K562 (cell line): ENCODE measurements around the gene HIVEP1. TPM values are rescaled to one million over a fixed set of nuclear protein-coding genes. Genes with fewer than 3 reads are reported as not detected.
A peak's percentile ranks its signal among the peaks of the same experiment; 100 is the strongest.

Source experiments
- CCAR2 ChIP-seq: fragments of 200-400 bp; formaldehyde crosslinking; IDR thresholded peaks from 2 replicates; pipeline ENCODE4 v1.6.1; 2017; ENCODE audit warnings: mild to moderate bottlenecking, low read depth, low read length
- CHD2 ChIP-seq: IDR thresholded peaks from 2 replicates; pipeline ENCODE4 v1.6.1; 2011; ENCODE audit warnings: low read depth, low read length
- EZH2 ChIP-seq: IDR thresholded peaks from 2 replicates; pipeline ENCODE4 v1.6.1; 2012; ENCODE audit warnings: low read depth, mild to moderate bottlenecking, inconsistent platforms, low read length, borderline replicate concordance
- GMEB1 ChIP-seq: fragments of 250-450 bp; sonication (Bioruptor Pico); IDR thresholded peaks from 2 replicates; pipeline ENCODE4 v1.4.0; 2020; ENCODE audit warnings: mild to moderate bottlenecking
- GTF2E2 ChIP-seq: fragments of 200-800 bp; sonication (Bioruptor generic); IDR thresholded peaks from 2 replicates; pipeline ENCODE4 v1.6.1; 2016; ENCODE audit warnings: missing genetic modification characterization, missing compliant biosample characterization
- HMGXB4 ChIP-seq: sonication (generic); formaldehyde crosslinking; IDR thresholded peaks from 2 replicates; pipeline ENCODE4 v1.8.1; 2023; ENCODE audit warnings: mild to moderate bottlenecking, missing genetic modification reagents
- MYC ChIP-seq, 2 experiments: fragments of 250-450 bp in 1 of 2; sonication (Bioruptor Pico) in 1 of 2; IDR thresholded peaks; 2 replicates each; pipeline versions ENCODE4 v1.5.1 to v1.6.1; 2012 to 2021; ENCODE audit warnings: low read depth in 2 of 2, borderline replicate concordance in 1 of 2, improper control_type of control experiment in 1 of 2, low read length in 1 of 2, mild to moderate bottlenecking in 1 of 2, moderate library complexity in 1 of 2
- NFYB ChIP-seq: IDR thresholded peaks from 2 replicates; pipeline ENCODE4 v1.6.1; 2011; ENCODE audit warnings: mild to moderate bottlenecking, moderate library complexity; ENCODE audit not compliant: insufficient read length; ENCODE audit errors: extremely low read depth
- NR1H2 ChIP-seq: sonication (generic); formaldehyde crosslinking; IDR thresholded peaks from 2 replicates; pipeline ENCODE4 v1.4.0; 2020; ENCODE audit warnings: mild to moderate bottlenecking, missing genetic modification reagents
- PHB ChIP-seq: fragments of 250-450 bp; sonication (Bioruptor Pico); IDR thresholded peaks from 2 replicates; pipeline ENCODE4 v1.5.0; 2021
- POLR2AphosphoS5 ChIP-seq: IDR thresholded peaks from 2 replicates; pipeline ENCODE4 v1.6.1; 2011; ENCODE audit warnings: mild to moderate bottlenecking, low read depth, low read length, moderate library complexity; ENCODE audit not compliant: control insufficient read depth, insufficient read depth
- PPARD ChIP-seq: fragments of 250-450 bp; sonication (Bioruptor Pico); IDR thresholded peaks from 2 replicates; pipeline ENCODE4 v1.8.0; 2022; ENCODE audit warnings: inconsistent platforms, mild to moderate bottlenecking, moderate library complexity
- SRSF9 ChIP-seq: fragments of 200-400 bp; formaldehyde crosslinking; IDR thresholded peaks from 2 replicates; pipeline ENCODE4 v1.6.1; 2017; ENCODE audit warnings: low read depth, low read length, borderline replicate concordance
- TAF15 ChIP-seq: fragments of 200-400 bp; formaldehyde crosslinking; IDR thresholded peaks from 2 replicates; pipeline ENCODE4 v1.6.1; 2017; ENCODE audit warnings: mild to moderate bottlenecking, low read depth, low read length, moderate library complexity
- TBP ChIP-seq: optimal IDR thresholded peaks from 2 replicates; pipeline ENCODE3; 2011; ENCODE audit warnings: low read depth, low read length, improper control_type of control experiment
- YBX1 ChIP-seq: fragments of 450-650 bp; IDR thresholded peaks from 2 replicates; pipeline ENCODE4 v1.7.1; 2016; ENCODE audit warnings: mild to moderate bottlenecking
- ZBTB1 ChIP-seq: sonication (generic); formaldehyde crosslinking; IDR thresholded peaks from 2 replicates; pipeline ENCODE4 v1.8.1; 2023; ENCODE audit warnings: missing genetic modification reagents, low read depth, mild to moderate bottlenecking, borderline replicate concordance
- ZBTB8A ChIP-seq: fragments of 450-650 bp; IDR thresholded peaks from 2 replicates; pipeline ENCODE4 v1.6.1; 2018; ENCODE audit warnings: mild to moderate bottlenecking, moderate library complexity; ENCODE audit not compliant: partially characterized antibody
- ZNF212 ChIP-seq: fragments of 450-650 bp; formaldehyde crosslinking; IDR thresholded peaks from 2 replicates; pipeline ENCODE4 v1.4.0; 2020; ENCODE audit warnings: mild to moderate bottlenecking
- ZNF274 ChIP-seq: IDR thresholded peaks from 2 replicates; pipeline ENCODE4 v1.6.1; 2011; ENCODE audit warnings: low read depth, mild to moderate bottlenecking, low read length, moderate library complexity, borderline replicate concordance
- ZNF324 ChIP-seq: fragments of 250-450 bp; sonication (Bioruptor Pico); IDR thresholded peaks from 2 replicates; pipeline ENCODE4 v1.4.0; 2020; ENCODE audit warnings: mild to moderate bottlenecking
- ZNF75A ChIP-seq: fragments of 450-650 bp; formaldehyde crosslinking; IDR thresholded peaks from 2 replicates; pipeline ENCODE4 v1.4.0; 2020; ENCODE audit warnings: mild to moderate bottlenecking
- ZNF778 ChIP-seq: fragments of 450-650 bp; formaldehyde crosslinking; IDR thresholded peaks from 2 replicates; pipeline ENCODE4 v1.4.0; 2020; ENCODE audit warnings: mild to moderate bottlenecking, moderate library complexity
- ZNF780A ChIP-seq: fragments of 250-450 bp; sonication (Bioruptor Pico); IDR thresholded peaks from 2 replicates; pipeline ENCODE4 v1.5.0; 2021; ENCODE audit warnings: mild to moderate bottlenecking
- polyA plus RNA-seq, 8 experiments: library from polyadenylated mRNA; depleted of rRNA in 4 of 8; stranded (reverse) in 5 of 8; unstranded in 3 of 8; fragments of >200 nt; fragmentation: Nextera tagmentation in 2 of 8; fragmentation: Illumina TruSeq in 1 of 8; extraction: Ambion mirVana in 2 of 8; extraction: Trizol in 1 of 8; gene quantifications; 2 replicates each; pipeline versions ENCODE4 v1.2.1 to v1.2.3, GENCODE V29; 2011 to 2014; ENCODE audit warnings: inconsistent platforms in 1 of 8, missing spikeins in 1 of 8
- total RNA-seq, 7 experiments: library from RNA; depleted of rRNA in 6 of 7; stranded (reverse); fragments of >200 nt in 6 of 7; fragmentation: Illumina TruSeq in 2 of 7; extraction: Trizol in 2 of 7; gene quantifications; 2 replicates each; pipeline versions ENCODE4 v1.2.1 to v1.2.3, GENCODE V29; 2011 to 2021; ENCODE audit warnings: low replicate concordance in 1 of 7

HIVEP1 gene
- total and polyA plus RNA-seq, 9 of the 15 experiments (the other 6 are each of a cell fraction or from before 2014, with no cell fraction given), result 6.0 to 33.3 (median 21.7) TPM

GRCh38 chr6:12010635-12011275 lies 1.4 kb upstream of the HIVEP1 start (continued):
- TF ChIP-seq GMEB1 (CRISPR knock-in tag), result peak; percentile 14; the same call in 1 of the 2 replicates
- TF ChIP-seq ZNF274, result no peak
- 0 out of 2 replicates have a peak, but pooled peaks have one; percentile 42 for TF ChIP-seq ZNF780A
- no peak for TF ChIP-seq ZNF75A (CRISPR knock-in tag)
- TF ChIP-seq POLR2AphosphoS5, result no peak; the same call in 1 of the 2 replicates
- TF ChIP-seq EZH2, result no peak
- no peak; the same call in 1 of the 2 replicates for TF ChIP-seq CHD2
- no peak for TF ChIP-seq MYC (IDR thresholded peaks at IDR 0.05; ENCODE audit: low read depth, low read length)
- TF ChIP-seq MYC (CRISPR knock-in tag; IDR thresholded peaks at IDR 0.05; ENCODE audit: borderline replicate concordance, low read depth), result no peak; the same call in 1 of the 2 replicates
- TF ChIP-seq TBP, result peak; percentile 39
- TF ChIP-seq ZNF212 (CRISPR knock-in tag), result 0 out of 2 replicates have a peak, but pooled peaks have one; percentile 37
- TF ChIP-seq NR1H2 (CRISPR knock-in tag), result no peak
- no peak for TF ChIP-seq YBX1
- TF ChIP-seq ZBTB1 (CRISPR knock-in tag), result no peak
- peak; percentile 82 for TF ChIP-seq GTF2E2
- no peak for TF ChIP-seq PHB (CRISPR knock-in tag)
- no peak for TF ChIP-seq ZNF778
- TF ChIP-seq NFYB, result no peak
- TF ChIP-seq SRSF9, result no peak
- TF ChIP-seq ZBTB8A, result no peak
- no peak for TF ChIP-seq ZNF324 (CRISPR knock-in tag)
- TF ChIP-seq CCAR2, result no peak
- TF ChIP-seq PPARD, result no peak
- no peak for TF ChIP-seq HMGXB4 (CRISPR knock-in tag)
- TF ChIP-seq TAF15, result no peak
